GM18907 (cell line): Measurements from ENCODE around the gene AGO3.
A peak's percentile ranks its signal among the peaks of the same experiment; 100 is the strongest.
"Not testable (repeated sequence)": the region's sequence is repeated elsewhere in the genome, so short reads cannot be mapped to it uniquely, and the experiment has no call there.

Source experiments
- ATAC-seq: cut with Tn5 transposase; IDR thresholded peaks from one replicate; pipeline ENCODE4 v1.9.1; 2021; ENCODE audit warnings: mild to moderate bottlenecking, moderate library complexity; ENCODE audit not compliant: unreplicated experiment

The AGO3 gene

GRCh38 chr1:35930593-35931445 lies at the start of gene AGO3:
AGO3 (plus strand) TSS chr1:35931105; CDS start chr1:35931427, 322 bp downstream.
- ATAC-seq, result peak; percentile 91

- no peak for ATAC-seq
These were observed 49.0 kb upstream of the AGO3 start for GRCh38 chr1:35881850-35882273.

GRCh38 chr1:35882586-35882944 lies 48.3 kb upstream of the AGO3 start:
- ATAC-seq, result no peak

- ATAC-seq, result peak; percentile 83
These were observed 47.8 kb upstream of the AGO3 start, which contains the start of gene AGO1 for GRCh38 chr1:35882945-35883634. AGO1 (plus strand) TSS chr1:35883209; CDS start chr1:35883422, 213 bp downstream.

- peak; percentile 22 for ATAC-seq
These were observed 47.2 kb upstream of the AGO3 start for GRCh38 chr1:35883635-35884101.

GRCh38 chr1:35884934-35885333 lies 46.0 kb upstream of the AGO3 start:
- no peak for ATAC-seq

- no peak for ATAC-seq
These were observed 44.8 kb upstream of the AGO3 start for GRCh38 chr1:35885961-35886558.

GRCh38 chr1:35886577-35887431 lies 44.1 kb upstream of the AGO3 start:
- ATAC-seq, result no peak

- no peak for ATAC-seq
These were observed 43.4 kb upstream of the AGO3 start for GRCh38 chr1:35887508-35887907.

- ATAC-seq, result no peak
These were observed 42.6 kb upstream of the AGO3 start for GRCh38 chr1:35888255-35888654.

GRCh38 chr1:35888981-35889380 lies 41.9 kb upstream of the AGO3 start:
- ATAC-seq, result not testable (repeated sequence)

GRCh38 chr1:35893051-35893879 lies 37.6 kb upstream of the AGO3 start:
- ATAC-seq, result no peak

- ATAC-seq, result no peak
These were observed 36.7 kb upstream of the AGO3 start for GRCh38 chr1:35894183-35894582.

- ATAC-seq, result no peak
These were observed 36.2 kb upstream of the AGO3 start for GRCh38 chr1:35894656-35895055.

- ATAC-seq, result no peak
These were observed 31.0 kb upstream of the AGO3 start for GRCh38 chr1:35899941-35900340.

- no peak for ATAC-seq
These were observed 29.7 kb upstream of the AGO3 start for GRCh38 chr1:35901235-35901634.

- ATAC-seq, result no peak
These were observed 28.2 kb upstream of the AGO3 start for GRCh38 chr1:35902671-35903070.

- ATAC-seq, result no peak
These were observed 16.2 kb upstream of the AGO3 start for GRCh38 chr1:35914717-35915116.

- no peak for ATAC-seq
These were observed 15.2 kb upstream of the AGO3 start for GRCh38 chr1:35915693-35916092.

- no peak for ATAC-seq
These were observed 7.1 kb upstream of the AGO3 start for GRCh38 chr1:35923791-35924221.
